Measurements from ENCODE around the gene ZNF829.

- TF ChIP-seq CTCF (IDR thresholded peaks at IDR 0.05), result no peak
- TF ChIP-seq POLR2AphosphoS5 (IDR thresholded peaks at IDR 0.05), result no peak
- TF ChIP-seq POLR2A (IDR thresholded peaks at IDR 0.05), result no peak
Observed at GRCh38 chr19:36939153-36939552, 23.1 kb upstream of the ZNF829 start.
